ENCODE data around the gene ADCY5.

DNA sequence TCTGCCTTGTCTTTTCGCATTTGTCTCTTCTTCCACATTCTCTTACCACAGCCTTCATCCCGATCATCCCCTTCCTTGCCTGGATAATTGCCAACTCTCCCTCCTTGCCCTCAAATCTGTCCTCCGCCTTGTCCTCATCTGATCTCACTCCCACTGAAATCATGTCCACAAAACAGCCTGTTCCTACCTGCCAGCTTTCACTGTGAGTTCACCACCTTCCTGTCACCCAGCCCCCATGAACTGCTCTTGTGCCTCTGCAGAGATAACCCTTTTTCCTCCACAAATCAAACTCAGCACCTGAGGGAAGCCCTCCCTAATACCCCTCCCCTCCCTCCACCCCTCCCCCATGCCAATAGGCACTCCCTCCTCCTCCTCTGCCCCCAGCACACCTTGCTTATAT lies 4.8 kb upstream of the ADCY5 start:
- no peak for TF ChIP-seq JUN (IDR thresholded peaks at IDR 0.05)
- TF ChIP-seq EP300 (IDR thresholded peaks at IDR 0.05), result no peak

Measured in A549 (cell line).